HG03457 (cell line): ENCODE data around the gene SCO2.

Experiments used
- ATAC-seq: cut with Tn5 transposase; IDR thresholded peaks from one replicate; pipeline ENCODE4 v1.9.1; 2021; ENCODE audit warnings: moderate number of reproducible peaks; ENCODE audit not compliant: unreplicated experiment

The SCO2 gene

GRCh38 chr22:50503475-50504145, 21.8 kb downstream of the SCO2 start:
- no peak for ATAC-seq

GRCh38 chr22:50502628-50503474, 22.5 kb downstream of the SCO2 start:
- ATAC-seq: no peak

GRCh38 chr22:50502096-50502495, 23.3 kb downstream of the SCO2 start:
- ATAC-seq: no peak

- no peak for ATAC-seq
Observed at GRCh38 chr22:50500452-50500851, 24.9 kb downstream of the SCO2 start.

GRCh38 chr22:50498322-50498890, 27.0 kb downstream of the SCO2 start:
- no peak for ATAC-seq

GRCh38 chr22:50497093-50497492, 28.3 kb downstream of the SCO2 start:
- ATAC-seq: no peak

GRCh38 chr22:50490531-50491308, 34.7 kb downstream of the SCO2 start:
- ATAC-seq: no peak

- ATAC-seq: no peak
Observed at GRCh38 chr22:50489363-50490243, 35.8 kb downstream of the SCO2 start.

- no peak for ATAC-seq
Observed at GRCh38 chr22:50488886-50489285, 36.5 kb downstream of the SCO2 start.

- no peak for ATAC-seq
Observed at GRCh38 chr22:50488006-50488677, 37.3 kb downstream of the SCO2 start.

- ATAC-seq: no peak
Observed at GRCh38 chr22:50487290-50488005, 38.0 kb downstream of the SCO2 start.

- no peak for ATAC-seq
Observed at GRCh38 chr22:50486561-50487289, 38.7 kb downstream of the SCO2 start, which contains the start of gene MIOX. TSS of gene MIOX (plus strand) at chr22:50486859. CDS start at chr22:50486898, 39 bp downstream.

GRCh38 chr22:50485221-50486131, 39.9 kb downstream of the SCO2 start:
- no peak for ATAC-seq

GRCh38 chr22:50483977-50484853, 41.2 kb downstream of the SCO2 start:
- no peak for ATAC-seq

GRCh38 chr22:50483556-50483955, 41.8 kb downstream of the SCO2 start:
- no peak for ATAC-seq

- no peak for ATAC-seq
Observed at GRCh38 chr22:50483106-50483505, 42.3 kb downstream of the SCO2 start.
